ENCODE data around the gene LAYN. TPM values are rescaled to one million over a fixed set of nuclear protein-coding genes. Genes with fewer than 3 reads are reported as not detected.

The LAYN gene
- total RNA-seq, 1 donor from 2014 or later, result 34.7 TPM

DNA sequence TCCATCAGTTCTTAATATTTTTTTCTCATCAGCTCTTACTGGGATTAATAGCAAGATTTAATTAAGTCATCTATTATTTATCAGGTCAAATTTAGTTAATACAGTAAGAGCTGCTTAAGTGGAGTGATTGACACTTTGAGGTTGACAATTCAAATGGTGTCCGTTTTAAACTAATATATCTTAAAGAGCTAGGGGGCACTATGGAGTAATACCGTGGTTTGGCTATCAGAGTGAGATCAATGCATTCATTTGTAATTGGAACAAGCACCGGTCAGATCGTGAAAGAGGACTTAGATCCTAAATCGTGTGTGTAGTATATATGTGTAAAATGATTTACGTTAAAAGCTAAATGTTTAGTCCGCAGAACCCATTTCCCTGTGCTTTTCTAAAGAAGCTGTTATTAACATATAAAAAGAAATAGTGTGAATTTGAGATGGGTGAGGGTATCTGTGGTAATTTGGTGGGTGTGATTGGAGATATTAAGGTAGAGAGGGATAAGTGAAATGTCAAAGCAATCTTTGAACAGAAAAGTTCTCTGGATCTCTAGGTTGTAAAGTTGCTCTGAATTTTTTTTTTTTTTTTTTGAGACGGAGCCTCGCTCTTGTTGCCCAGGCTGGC is 64.0 kb downstream of the LAYN start:
- TF ChIP-seq, protein P1, sequence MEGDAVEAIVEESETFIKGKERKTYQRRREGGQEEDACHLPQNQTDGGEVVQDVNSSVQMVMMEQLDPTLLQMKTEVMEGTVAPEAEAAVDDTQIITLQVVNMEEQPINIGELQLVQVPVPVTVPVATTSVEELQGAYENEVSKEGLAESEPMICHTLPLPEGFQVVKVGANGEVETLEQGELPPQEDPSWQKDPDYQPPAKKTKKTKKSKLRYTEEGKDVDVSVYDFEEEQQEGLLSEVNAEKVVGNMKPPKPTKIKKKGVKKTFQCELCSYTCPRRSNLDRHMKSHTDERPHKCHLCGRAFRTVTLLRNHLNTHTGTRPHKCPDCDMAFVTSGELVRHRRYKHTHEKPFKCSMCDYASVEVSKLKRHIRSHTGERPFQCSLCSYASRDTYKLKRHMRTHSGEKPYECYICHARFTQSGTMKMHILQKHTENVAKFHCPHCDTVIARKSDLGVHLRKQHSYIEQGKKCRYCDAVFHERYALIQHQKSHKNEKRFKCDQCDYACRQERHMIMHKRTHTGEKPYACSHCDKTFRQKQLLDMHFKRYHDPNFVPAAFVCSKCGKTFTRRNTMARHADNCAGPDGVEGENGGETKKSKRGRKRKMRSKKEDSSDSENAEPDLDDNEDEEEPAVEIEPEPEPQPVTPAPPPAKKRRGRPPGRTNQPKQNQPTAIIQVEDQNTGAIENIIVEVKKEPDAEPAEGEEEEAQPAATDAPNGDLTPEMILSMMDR (conservative IDR thresholded peaks at IDR 0.05; ENCODE audit: low read depth, low read length), result peak; percentile 68
- no peak for DNase-seq (ENCODE audit: low read depth)
- H3K4me3 ChIP-seq (ENCODE audit: low read depth, low read length), result peak overlapping the region; percentile 83

DNA sequence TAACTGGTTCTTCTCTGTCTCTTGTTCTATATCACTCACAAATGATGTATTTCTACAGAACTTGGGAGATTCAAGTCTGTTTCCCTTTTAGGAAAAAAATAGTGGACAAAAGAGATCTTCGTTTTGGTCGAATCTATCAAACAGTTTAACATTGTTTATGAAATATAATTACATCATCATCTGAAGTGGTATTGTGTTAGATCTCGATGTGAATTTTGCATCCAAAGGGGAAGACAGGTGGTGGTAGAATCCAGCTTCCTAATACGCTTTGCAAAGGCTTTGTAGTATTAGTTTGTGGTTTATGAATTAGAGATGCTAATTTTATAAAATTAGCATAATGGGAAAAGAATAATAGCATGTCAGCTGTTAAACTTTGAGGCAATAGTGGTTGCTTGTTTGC is 65.2 kb downstream of the LAYN start:
- DNase-seq (ENCODE audit: low read depth), result no peak
- TF ChIP-seq, protein P1 (conservative IDR thresholded peaks at IDR 0.05; ENCODE audit: low read depth, low read length), result no peak
- no peak overlapping the region for H3K4me3 ChIP-seq (ENCODE audit: low read depth, low read length)

DNA sequence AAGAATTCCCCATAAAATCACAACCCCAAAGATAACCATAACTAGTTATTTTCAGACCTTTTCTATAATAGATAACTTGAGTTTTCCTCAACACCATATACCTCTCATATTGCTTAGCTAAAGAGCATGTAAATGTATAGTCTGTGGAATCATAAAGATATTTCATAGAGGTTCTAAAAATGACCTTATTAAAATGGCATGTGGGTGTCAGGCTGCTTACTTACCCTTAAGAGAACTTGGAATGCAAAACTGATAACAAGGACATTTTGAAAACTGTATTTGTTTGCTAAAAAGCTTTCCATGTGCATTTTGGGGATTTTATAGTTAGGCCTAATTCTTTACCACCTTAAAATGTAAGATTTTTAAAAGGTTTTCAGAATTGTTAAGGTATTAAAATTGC is 66.5 kb downstream of the LAYN start:
- no peak overlapping the region for H3K4me3 ChIP-seq (ENCODE audit: low read depth, low read length)
- DNase-seq (ENCODE audit: low read depth), result no peak
- TF ChIP-seq, protein P1 (conservative IDR thresholded peaks at IDR 0.05; ENCODE audit: low read depth, low read length), result no peak

DNA sequence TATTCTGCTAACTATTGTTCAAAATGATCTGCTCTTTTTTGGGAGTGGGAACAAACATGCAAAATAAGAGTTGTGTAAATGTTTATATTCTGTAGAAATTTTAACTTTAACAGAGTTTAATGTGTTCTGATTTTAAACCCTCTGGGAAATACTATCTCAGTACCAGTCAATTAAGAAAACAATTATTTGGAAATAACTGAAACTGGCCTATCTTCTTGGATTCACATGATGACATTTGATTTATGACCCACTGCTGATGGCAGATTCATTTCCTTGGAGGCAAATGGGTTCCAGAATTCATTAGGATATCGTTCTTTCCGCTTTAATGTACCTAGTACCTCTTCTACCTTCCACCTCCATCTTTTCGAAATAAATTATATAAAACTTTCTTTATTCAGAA is 67.2 kb downstream of the LAYN start:
- TF ChIP-seq, protein P1 (conservative IDR thresholded peaks at IDR 0.05; ENCODE audit: low read depth, low read length), result no peak
- no peak overlapping the region for H3K4me3 ChIP-seq (ENCODE audit: low read depth, low read length)
- no peak for DNase-seq (ENCODE audit: low read depth)

Other genes starting within 250 kb of the LAYN start
- gene POU2AF3, start 242.2 kb upstream of the LAYN start, total RNA-seq, result 0.69 TPM in 1 of 2 replicates, not detected in the other
- gene POU2AF1, start 161.4 kb upstream of the LAYN start, total RNA-seq, result not detected in 2 replicates
- gene BTG4, start 28.3 kb upstream of the LAYN start, total RNA-seq, result 0.22 TPM in 1 of 2 replicates, not detected in the other
- not detected in 2 replicates for gene HOATZ, start 25.9 kb upstream of the LAYN start, total RNA-seq
- gene SIK2, start 61.7 kb downstream of the LAYN start, total RNA-seq, result 7.1 and 8.1 TPM in 2 replicates
- gene PPP2R1B, start 225.7 kb downstream of the LAYN start, total RNA-seq, result 41.1 and 46.1 TPM in 2 replicates

Measured in epithelial cell of proximal tubule (primary cell).